22Rv1 (cell line): ENCODE results near the gene USP20.

Experiments used
- H3K27ac ChIP-seq: fragments of 450-650 bp; 2 replicates; pipeline ENCODE4 v1.5.1; 2017
- CTCF ChIP-seq: fragments of 450-650 bp; IDR thresholded peaks from 2 replicates; pipeline ENCODE4 v1.5.1; 2017; ENCODE audit warnings: mild to moderate bottlenecking
- ZFX ChIP-seq: fragments of 450-650 bp; IDR thresholded peaks from 2 replicates; pipeline ENCODE4 v1.6.1; 2017; ENCODE audit warnings: antibody characterized with exemption, borderline replicate concordance

Gene USP20

DNA sequence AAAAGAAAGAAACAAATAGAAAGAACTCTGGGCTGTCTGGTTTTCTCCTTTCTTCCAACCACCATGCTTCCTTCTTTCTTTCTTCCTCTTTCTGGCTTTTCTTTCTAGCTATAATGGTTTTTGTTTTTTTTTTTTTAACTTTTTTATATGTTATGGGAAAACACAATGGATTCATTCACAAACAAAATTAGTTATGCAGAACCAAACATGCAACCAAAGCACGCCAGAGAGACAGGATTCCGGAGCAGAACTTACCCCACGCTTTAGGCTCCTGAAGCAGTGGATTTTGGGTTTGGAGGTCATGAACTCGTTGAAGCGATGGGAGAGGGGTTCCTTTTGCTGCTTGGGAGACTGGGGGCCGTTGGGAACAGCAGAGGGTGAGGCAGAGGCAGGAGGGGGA lies 88.3 kb downstream of the USP20 start:
- no peak overlapping the region for H3K27ac ChIP-seq

DNA sequence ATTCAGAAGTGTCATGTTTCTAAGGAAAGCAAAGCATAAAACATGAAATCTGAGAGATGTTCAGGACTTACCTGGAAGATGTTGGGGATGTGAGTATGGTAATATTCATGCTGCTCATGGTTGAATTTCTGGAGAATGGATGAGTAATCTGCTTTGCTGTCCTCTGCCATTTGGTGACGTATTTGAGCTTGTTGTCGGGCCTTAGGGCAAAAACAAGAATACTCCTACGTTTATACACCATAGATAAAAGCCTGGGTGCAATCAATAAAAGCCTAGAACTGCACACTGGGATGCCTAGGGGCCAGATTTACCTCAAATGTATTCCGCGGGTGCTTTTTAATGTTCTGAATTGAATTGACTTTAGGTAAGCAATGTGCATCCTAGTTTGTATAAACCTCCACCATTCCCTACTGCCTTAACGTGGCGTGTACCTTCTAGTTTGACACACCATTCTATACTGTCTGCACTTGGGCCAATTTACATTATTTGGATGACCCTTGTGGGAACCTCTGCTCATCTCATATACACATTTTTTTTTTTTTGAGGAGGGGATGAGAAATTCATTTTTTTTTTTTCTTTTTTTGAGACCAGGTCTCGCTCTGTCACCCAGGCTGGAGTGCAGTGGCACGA lies 94.4 kb downstream of the USP20 start:
- TF ChIP-seq ZFX (no peak), CTCF (no peak)

More for the DNA sequence above, 88.3 kb downstream of the USP20 start:
- TF ChIP-seq CTCF (no peak), ZFX (no peak)

DNA sequence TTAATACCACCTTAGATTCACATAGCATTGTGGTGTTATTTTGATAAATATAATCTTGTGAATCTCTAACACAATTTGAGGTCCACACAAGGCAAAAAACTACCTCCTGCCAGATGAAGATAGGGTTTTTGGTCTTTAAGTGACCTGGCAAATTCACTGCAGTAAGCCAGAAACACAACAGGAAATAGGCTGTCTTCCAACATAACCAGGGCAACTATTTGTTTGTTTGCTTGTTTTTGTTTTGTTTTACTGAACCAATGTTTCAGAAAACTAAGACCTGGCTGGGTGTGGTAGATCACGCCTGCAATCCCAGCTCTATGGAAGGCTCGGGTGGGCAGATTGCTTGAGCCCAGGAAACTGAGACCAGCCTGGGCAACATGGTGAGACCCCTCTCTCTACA lies 95.5 kb downstream of the USP20 start:
- TF ChIP-seq CTCF (no peak), ZFX (no peak)

More for the DNA sequence above, 94.4 kb downstream of the USP20 start:
- no peak overlapping the region for H3K27ac ChIP-seq

More for the DNA sequence above, 95.5 kb downstream of the USP20 start:
- no peak overlapping the region for H3K27ac ChIP-seq
